ENCODE results near the gene TSHB. TPM values are rescaled to one million over a fixed set of nuclear protein-coding genes. Genes with fewer than 3 reads are reported as not detected.
"Not testable (repeated sequence)": the region's sequence is repeated elsewhere in the genome, so short reads cannot be mapped to it uniquely, and the experiment has no call there.

The TSHB gene
- polyA plus RNA-seq (2012; ENCODE audit: missing spikeins): not detected

GRCh38 chr1:115029526-115029925 lies at the start of gene TSHB:
Gene TSHB, plus strand, starts transcription at chr1:115029826. Its CDS starts 3,537 bp downstream, at chr1:115033363.
- TF ChIP-seq TAF1 (IDR thresholded peaks at IDR 0.05; ENCODE audit: borderline replicate concordance, low read depth, low read length) (no peak), POLR2AphosphoS5 (IDR thresholded peaks at IDR 0.05; ENCODE audit: low read depth, low read length) (no peak), POLR2A (IDR thresholded peaks at IDR 0.05; ENCODE audit: low read depth, low read length) (no peak)
- FAIRE-seq (no peak), DNase-seq (ENCODE audit: insufficient read length) (no peak)

DNA sequence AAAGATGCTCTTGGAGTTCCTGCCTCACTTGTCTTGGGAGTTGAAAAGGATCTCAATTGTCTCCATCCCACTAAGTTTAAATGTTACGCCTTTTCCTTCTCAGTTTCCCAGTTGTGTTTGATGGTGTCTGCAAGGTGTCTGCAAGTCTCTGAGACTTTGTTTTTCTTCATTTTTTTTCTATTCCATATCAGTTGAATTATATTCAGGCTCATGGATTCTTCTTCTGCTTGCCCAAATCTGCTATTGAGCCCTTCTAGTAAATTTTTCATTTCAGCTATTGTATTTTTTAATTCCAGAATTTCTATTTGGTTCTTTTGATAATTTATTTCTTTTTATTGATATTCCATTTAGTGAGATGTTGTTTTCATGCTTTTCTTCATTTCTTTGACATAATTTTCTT lies 47.4 kb upstream of the TSHB start:
- DNase-seq (ENCODE audit: insufficient read length): no peak
- TF ChIP-seq POLR2A (IDR thresholded peaks at IDR 0.05; ENCODE audit: low read depth, low read length) (no peak), POLR2AphosphoS5 (IDR thresholded peaks at IDR 0.05; ENCODE audit: low read depth, low read length) (no peak), TAF1 (IDR thresholded peaks at IDR 0.05; ENCODE audit: borderline replicate concordance, low read depth, low read length) (no peak)
- no peak for FAIRE-seq

DNA sequence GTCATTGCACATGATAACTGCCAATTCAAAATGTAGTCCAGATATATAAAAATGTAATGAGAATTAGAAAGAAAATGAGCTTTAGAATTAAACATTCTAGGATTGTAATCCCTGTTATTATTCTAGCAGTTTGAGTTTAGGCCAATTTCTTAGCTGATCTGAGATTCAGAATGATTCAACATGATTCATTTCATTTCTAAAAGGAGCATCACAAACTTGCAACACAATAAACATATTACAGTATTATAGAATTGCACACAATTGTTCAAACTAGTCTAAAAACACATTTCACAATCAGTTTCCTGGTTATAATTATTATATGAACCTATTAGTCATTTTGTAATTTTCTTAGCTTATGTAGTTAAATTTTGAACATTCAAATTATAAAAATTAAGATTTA lies 43.3 kb upstream of the TSHB start:
- TF ChIP-seq TAF1 (IDR thresholded peaks at IDR 0.05; ENCODE audit: borderline replicate concordance, low read depth, low read length) (no peak), POLR2AphosphoS5 (IDR thresholded peaks at IDR 0.05; ENCODE audit: low read depth, low read length) (no peak), POLR2A (IDR thresholded peaks at IDR 0.05; ENCODE audit: low read depth, low read length) (no peak)
- FAIRE-seq (no peak), DNase-seq (ENCODE audit: insufficient read length) (no peak)

DNA sequence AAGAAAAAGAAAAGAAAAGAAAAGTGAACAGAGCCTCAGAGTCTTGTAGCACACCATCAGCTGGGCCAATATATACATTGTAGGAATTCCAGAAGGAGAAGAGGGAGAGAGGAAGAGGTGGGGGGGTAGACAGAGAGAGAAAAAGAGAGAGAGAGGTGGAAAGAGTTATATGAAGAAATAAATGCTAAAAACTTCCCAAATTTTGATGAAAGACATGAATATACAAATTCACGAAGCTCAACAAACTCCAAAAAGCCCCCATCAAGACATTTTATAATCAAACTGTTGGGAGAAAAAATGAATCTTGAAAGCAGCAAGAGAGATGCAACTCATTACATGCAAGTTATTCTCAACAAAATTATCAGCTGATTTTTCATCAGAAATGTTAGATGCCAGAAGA lies 41.5 kb upstream of the TSHB start:
- TF ChIP-seq POLR2A (IDR thresholded peaks at IDR 0.05; ENCODE audit: low read depth, low read length): no peak
- TF ChIP-seq POLR2AphosphoS5 (IDR thresholded peaks at IDR 0.05; ENCODE audit: low read depth, low read length): no peak
- TF ChIP-seq TAF1 (IDR thresholded peaks at IDR 0.05; ENCODE audit: borderline replicate concordance, low read depth, low read length): no peak

DNA sequence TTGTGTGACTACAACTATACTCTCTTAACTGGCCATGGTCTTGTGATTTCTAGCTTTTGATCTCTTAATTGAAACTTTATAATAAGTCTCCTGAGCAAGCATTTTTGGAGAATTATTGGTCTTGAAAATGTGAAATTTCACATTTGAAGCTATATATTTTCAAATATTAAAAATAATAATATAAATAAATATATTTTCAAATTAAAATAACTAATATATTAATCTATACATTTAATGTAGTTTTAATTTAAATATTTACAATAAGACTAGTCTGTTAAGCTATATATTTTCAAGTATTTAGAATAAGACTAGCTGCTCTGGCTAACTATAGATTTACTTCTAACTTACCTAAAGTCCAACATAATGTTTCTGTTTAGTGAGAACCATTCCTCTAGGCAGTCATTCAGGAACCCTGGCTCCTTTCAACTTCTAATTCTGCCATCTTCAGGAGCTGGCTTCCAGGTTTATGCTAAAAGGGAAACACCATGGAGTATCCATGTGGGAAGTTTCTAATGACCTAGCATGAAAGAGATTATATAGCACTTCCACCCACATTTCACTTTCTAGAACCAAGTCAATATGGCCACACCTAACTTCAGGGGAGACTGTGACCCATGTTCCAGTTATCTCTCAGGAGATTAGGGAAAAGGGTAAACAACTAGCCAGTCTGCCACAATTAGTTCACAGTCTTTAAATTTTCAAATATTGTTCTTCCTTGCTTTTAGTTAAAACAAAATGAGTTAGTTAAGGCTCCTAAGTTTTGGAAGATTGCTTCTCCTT lies 31.9 kb upstream of the TSHB start:
- DNase-seq (ENCODE audit: insufficient read length) (no peak), FAIRE-seq (no peak)
- TF ChIP-seq TAF1 (IDR thresholded peaks at IDR 0.05; ENCODE audit: borderline replicate concordance, low read depth, low read length) (no peak), POLR2AphosphoS5 (IDR thresholded peaks at IDR 0.05; ENCODE audit: low read depth, low read length) (no peak), POLR2A (IDR thresholded peaks at IDR 0.05; ENCODE audit: low read depth, low read length) (no peak)

More for the DNA sequence above, 41.5 kb upstream of the TSHB start:
- DNase-seq (ENCODE audit: insufficient read length) (no peak), FAIRE-seq (no peak)

DNA sequence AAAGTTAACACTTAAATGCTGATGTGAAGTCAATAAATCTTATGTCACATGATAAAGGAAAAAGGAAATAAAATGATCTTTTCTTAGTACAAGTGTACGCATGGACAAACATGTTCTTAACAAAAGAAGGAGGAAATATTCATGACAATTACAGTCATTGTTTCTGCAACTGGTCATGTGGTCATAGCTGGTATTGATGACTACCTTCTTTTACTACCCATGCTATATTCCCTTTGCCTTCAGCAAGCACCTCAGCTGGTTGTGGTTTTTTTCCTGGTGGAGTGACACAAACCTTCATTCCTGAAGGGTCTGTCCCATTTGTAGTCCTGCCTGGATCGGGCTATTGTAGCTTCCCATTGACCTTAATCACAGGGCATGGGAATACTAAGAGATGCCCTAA lies 23.4 kb upstream of the TSHB start:
- FAIRE-seq (no peak), DNase-seq (ENCODE audit: insufficient read length) (no peak)
- no peak for TF ChIP-seq POLR2A (IDR thresholded peaks at IDR 0.05; ENCODE audit: low read depth, low read length)
- TF ChIP-seq TAF1 (IDR thresholded peaks at IDR 0.05; ENCODE audit: borderline replicate concordance, low read depth, low read length): no peak
- no peak for TF ChIP-seq POLR2AphosphoS5 (IDR thresholded peaks at IDR 0.05; ENCODE audit: low read depth, low read length)

GRCh38 chr1:115012006-115012405 lies 17.6 kb upstream of the TSHB start:
- DNase-seq (ENCODE audit: insufficient read length): no peak
- TF ChIP-seq TAF1 (IDR thresholded peaks at IDR 0.05; ENCODE audit: borderline replicate concordance, low read depth, low read length) (no peak), POLR2A (IDR thresholded peaks at IDR 0.05; ENCODE audit: low read depth, low read length) (no peak), POLR2AphosphoS5 (IDR thresholded peaks at IDR 0.05; ENCODE audit: low read depth, low read length) (no peak)
- no peak for FAIRE-seq

GRCh38 chr1:115012434-115012833 lies 17.2 kb upstream of the TSHB start:
- no peak for TF ChIP-seq POLR2AphosphoS5 (IDR thresholded peaks at IDR 0.05; ENCODE audit: low read depth, low read length)
- TF ChIP-seq TAF1 (IDR thresholded peaks at IDR 0.05; ENCODE audit: borderline replicate concordance, low read depth, low read length): no peak
- TF ChIP-seq POLR2A (IDR thresholded peaks at IDR 0.05; ENCODE audit: low read depth, low read length): no peak
- no peak for FAIRE-seq

DNA sequence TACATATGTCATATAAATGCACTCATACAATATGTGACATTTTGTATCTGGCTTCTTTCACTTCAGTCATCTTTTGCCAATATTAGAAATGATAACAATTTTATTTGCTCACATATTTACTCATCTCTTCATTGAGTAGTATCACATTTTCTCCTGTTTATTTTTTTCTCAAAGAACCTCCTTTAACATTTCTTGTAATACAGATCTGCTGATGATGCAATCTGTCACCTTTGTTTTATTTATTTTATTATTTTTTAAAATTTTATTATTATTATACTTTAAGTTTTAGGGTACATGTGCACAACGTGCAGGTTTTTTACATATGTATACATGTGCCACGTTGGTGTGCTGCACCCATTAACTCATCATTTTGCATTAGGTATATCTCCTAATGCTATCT lies 15.8 kb upstream of the TSHB start:
- no peak for TF ChIP-seq TAF1 (IDR thresholded peaks at IDR 0.05; ENCODE audit: borderline replicate concordance, low read depth, low read length)
- no peak for TF ChIP-seq POLR2AphosphoS5 (IDR thresholded peaks at IDR 0.05; ENCODE audit: low read depth, low read length)
- TF ChIP-seq POLR2A (IDR thresholded peaks at IDR 0.05; ENCODE audit: low read depth, low read length): no peak
- DNase-seq (ENCODE audit: insufficient read length) (no peak), FAIRE-seq (no peak)

More at GRCh38 chr1:115012434-115012833, 17.2 kb upstream of the TSHB start:
- no peak for DNase-seq (ENCODE audit: insufficient read length)

DNA sequence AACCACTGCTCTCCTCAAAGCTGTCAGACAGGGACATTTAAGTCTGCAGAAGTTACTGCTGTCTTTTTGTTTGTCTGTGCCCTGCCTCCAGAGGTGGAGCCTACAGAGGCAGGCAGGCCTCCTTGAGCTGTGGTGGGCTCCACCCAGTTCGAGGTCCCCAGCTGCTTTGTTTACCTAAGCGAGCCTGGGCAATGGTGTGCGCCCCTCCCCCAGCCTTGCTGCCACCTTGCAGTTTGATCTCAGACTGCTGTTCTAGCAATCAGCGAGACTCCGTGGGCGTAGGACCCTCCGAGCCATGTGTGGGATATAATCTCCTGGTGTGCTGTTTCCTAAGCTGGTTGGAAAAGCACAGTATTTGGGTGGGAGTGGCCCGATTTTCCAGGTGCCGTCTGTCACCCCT lies 10.1 kb upstream of the TSHB start:
- not testable (repeated sequence) for DNase-seq (ENCODE audit: insufficient read length); FAIRE-seq

GRCh38 chr1:115021145-115021544 lies 8.5 kb upstream of the TSHB start:
- no peak for TF ChIP-seq POLR2AphosphoS5 (IDR thresholded peaks at IDR 0.05; ENCODE audit: low read depth, low read length)
- TF ChIP-seq POLR2A (IDR thresholded peaks at IDR 0.05; ENCODE audit: low read depth, low read length): no peak
- TF ChIP-seq TAF1 (IDR thresholded peaks at IDR 0.05; ENCODE audit: borderline replicate concordance, low read depth, low read length): no peak
- FAIRE-seq (no peak), DNase-seq (ENCODE audit: insufficient read length) (no peak)

- no peak for FAIRE-seq
- DNase-seq (ENCODE audit: insufficient read length): no peak
- no peak for TF ChIP-seq POLR2AphosphoS5 (IDR thresholded peaks at IDR 0.05; ENCODE audit: low read depth, low read length)
- no peak for TF ChIP-seq POLR2A (IDR thresholded peaks at IDR 0.05; ENCODE audit: low read depth, low read length)
- no peak for TF ChIP-seq TAF1 (IDR thresholded peaks at IDR 0.05; ENCODE audit: borderline replicate concordance, low read depth, low read length)
These were observed 6.0 kb upstream of the TSHB start for GRCh38 chr1:115023593-115023992.

All from GM12892 (cell line).